H1 (cell line): ENCODE measurements around the gene GNG13.

Source experiments
- MAFK ChIP-seq: IDR thresholded peaks from 2 replicates; pipeline ENCODE4 v1.6.1; 2012; ENCODE audit warnings: low read depth, mild to moderate bottlenecking, improper control_type of control experiment, low read length
- POLR2AphosphoS5 ChIP-seq: IDR thresholded peaks from 2 replicates; pipeline ENCODE4 v1.6.1; 2011; ENCODE audit warnings: low read depth, low read length

DNA sequence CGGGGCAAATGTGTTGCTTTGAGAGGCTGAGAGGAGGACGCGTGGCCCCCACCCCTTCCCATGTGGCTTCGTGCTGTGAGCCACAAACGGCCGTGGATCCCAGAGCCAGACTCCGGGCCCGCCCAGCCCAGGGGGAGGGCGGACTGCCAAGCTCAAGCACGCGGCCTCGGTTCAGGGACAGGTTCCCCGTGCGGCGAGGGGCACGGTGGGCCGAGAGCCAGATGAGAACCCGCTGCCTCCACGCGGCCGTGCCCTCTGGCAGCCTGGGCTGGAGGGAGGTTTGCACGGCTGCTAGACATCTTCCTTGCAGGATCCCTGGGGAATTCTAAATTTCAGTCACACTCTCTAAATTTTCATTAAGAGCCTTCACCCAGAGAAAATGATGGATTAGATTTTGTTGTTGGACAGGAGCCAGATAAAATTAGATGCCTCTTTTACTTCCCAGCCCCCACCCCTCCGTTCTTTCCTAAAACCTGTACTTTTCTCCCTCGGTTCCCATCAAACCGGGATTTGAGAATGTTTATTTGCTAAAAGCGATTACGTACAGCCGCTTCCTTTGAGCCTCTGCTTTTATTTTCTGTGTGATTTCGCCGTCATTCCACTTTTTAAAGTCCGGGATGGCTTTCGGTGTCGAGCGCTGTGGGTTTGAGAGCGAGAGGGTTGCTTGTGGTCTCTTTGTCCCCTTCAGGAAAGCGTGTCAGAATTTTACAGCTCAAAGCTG lies 25.0 kb upstream of the GNG13 start:
- TF ChIP-seq POLR2AphosphoS5: no peak
- TF ChIP-seq MAFK: no peak
